Measurements from ENCODE around the gene TRIM17.

TRIM17 gene

DNA sequence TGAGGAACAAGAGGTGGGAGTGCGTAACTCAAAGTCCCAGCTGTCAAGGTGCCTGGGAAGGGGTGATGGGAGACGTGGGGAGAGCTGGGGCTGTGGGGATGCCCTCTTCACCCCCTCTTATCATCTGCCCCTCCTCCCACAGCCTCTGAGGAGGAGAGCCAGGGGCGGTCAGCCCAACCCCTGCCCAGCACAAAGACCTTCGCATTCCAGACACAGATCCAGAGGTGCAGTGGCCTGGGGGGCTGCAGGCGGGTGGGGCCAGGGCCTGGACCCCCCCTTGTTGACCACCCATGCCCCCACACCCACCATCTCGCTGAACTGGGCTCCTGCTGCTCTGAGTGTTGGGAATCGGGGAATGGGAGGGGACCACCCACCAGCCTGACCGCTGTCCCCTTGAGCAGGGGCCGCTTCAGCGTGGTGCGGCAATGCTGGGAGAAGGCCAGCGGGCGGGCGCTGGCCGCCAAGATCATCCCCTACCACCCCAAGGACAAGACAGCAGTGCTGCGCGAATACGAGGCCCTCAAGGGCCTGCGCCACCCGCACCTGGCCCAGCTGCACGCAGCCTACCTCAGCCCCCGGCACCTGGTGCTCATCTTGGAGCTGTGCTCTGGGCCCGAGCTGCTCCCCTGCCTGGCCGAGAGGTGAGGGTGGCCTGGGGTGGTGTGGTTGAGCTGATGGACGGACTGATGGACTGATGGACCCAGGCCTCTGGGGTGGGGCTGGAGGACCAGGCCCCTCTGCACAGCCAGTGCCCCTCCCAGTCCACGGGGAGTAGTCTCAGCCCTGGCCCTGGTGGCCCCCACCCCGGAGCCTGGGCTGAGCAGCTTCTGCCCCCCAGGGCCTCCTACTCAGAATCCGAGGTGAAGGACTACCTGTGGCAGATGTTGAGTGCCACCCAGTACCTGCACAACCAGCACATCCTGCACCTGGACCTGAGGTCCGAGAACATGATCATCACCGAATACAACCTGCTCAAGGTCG is 39.7 kb downstream of the TRIM17 start:
- DNase-seq = no peak

- no peak for DNase-seq
Observed at GRCh38 chr1:228376262-228376628, 40.4 kb downstream of the TRIM17 start.

GRCh38 chr1:228375578-228376261 is 40.9 kb downstream of the TRIM17 start:
- DNase-seq = no peak

DNA sequence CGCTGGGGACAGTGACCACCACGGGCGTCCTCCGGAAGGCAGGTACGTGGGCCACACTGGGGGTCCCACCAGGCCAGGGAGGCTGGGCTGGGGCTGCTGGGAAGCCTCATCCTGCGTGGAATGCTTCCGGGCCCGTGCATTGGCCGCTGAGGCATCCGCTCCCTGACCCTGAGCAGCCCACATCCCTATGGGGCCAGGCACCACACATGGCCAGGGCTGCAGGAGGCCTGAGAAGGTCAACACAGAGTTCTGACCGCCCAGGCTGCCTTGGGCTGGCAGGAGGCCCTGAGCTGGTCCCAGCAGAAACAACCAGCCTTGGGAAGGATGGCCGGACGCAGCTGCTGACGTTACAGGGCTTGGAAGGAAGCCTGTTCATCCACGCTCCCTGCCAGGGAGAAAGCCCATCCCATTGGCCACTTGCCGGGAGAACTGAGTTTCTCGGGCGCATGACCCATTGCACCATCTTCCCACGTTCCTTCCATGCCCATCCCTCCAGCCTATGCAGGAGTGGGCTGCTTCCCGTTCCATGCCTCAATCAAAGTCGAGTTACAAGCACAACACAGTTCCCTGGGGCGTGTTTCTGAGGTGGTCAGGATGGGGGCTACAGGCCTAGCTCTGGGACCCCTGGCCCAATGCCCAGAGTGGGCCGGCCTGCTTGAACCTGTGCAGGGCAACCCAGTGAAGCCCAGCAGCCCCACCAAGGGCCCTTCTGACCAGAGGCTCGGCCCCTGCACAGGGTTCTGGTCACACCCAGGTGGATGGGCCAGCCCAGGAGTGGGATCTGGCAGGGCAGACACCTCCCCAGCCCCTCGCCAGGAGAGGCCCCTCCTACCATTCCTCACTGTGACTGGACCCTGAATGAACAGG is 41.7 kb downstream of the TRIM17 start:
- no peak for DNase-seq

DNA sequence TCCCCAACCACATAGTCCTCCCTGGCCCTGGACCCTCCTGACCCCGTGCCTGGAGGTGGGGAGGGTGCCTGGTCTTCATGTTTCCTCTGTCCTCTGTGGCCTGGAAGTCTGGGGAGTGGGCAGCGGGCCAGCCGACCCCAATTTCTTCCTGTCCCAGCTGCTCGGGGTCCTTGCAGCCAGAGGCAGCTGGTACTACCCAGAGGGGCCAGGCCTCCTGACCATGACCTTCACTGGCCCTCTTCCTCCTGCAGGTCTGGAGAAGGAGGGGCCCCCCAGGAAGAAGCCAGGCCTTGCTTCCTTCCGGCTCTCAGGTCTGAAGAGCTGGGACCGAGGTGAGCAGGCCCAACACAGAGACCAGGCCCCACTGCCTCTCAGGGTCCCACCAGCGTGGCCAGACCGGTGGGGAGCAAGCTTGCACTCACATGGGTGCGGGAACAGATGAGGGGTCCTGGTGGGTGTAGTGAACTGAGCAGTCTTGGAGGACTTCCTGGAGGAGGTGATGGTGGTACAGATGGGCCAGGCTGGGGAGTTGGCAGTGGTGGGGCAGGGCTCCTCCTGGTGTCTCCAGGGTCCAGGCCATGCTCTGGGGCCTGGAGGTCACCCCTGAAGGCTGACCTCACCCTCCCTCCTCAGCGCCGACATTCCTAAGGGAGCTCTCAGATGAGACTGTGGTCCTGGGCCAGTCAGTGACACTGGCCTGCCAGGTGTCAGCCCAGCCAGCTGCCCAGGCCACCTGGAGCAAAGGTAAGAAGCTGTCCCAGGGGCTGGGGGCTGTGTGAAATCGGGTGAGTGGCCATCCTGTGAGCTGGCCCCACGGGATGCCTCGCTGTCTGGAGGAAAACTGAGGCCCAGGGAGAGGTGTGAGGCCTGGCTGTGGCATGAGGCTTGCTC is 42.7 kb downstream of the TRIM17 start:
- no peak for DNase-seq

DNA sequence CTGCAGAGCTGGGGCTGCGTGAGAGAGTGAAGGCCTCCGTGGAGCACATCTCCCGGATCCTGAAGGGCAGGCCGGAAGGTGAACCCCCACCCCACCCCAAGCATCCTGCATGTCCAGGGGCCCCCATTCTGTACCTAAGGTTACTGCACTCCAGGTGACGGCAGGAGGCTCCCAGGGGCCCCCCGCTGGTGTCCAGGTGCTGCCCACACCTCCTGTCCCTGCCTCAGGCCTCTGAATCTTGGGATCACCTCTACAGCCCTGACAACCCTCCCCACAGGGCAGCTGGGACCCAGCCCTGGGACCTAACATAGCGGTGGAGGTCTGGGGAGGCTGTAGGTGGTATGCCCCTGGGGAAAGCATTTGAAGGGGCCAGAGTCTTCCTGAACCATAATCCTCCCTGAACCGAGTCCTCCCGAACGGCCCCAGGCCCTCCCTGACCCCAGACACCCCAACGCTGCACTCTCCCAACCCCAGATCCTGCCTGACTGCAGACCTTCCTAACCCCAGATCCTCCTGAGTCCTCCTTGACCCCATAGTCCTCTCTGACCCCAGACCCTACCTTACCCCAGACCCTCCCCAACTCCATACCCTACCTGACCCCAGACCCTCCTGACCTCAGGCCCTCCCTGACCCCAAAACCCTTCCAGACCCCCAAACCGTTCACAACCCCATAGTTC is 43.5 kb downstream of the TRIM17 start:
- no peak for DNase-seq

DNA sequence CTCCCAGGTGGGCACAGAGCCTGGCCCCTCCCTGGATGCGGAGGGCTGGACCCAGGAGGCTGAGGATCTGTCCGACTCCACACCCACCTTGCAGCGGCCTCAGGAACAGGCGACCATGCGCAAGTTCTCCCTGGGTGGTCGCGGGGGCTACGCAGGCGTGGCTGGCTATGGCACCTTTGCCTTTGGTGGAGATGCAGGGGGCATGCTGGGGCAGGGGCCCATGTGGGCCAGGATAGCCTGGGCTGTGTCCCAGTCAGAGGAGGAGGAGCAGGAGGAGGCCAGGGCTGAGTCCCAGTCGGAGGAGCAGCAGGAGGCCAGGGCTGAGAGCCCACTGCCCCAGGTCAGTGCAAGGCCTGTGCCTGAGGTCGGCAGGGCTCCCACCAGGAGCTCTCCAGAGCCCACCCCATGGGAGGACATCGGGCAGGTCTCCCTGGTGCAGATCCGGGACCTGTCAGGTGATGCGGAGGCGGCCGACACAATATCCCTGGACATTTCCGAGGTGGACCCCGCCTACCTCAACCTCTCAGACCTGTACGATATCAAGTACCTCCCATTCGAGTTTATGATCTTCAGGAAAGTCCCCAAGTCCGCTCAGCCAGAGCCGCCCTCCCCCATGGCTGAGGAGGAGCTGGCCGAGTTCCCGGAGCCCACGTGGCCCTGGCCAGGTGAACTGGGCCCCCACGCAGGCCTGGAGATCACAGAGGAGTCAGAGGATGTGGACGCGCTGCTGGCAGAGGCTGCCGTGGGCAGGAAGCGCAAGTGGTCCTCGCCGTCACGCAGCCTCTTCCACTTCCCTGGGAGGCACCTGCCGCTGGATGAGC is 44.3 kb downstream of the TRIM17 start:
- no peak for DNase-seq

DNA sequence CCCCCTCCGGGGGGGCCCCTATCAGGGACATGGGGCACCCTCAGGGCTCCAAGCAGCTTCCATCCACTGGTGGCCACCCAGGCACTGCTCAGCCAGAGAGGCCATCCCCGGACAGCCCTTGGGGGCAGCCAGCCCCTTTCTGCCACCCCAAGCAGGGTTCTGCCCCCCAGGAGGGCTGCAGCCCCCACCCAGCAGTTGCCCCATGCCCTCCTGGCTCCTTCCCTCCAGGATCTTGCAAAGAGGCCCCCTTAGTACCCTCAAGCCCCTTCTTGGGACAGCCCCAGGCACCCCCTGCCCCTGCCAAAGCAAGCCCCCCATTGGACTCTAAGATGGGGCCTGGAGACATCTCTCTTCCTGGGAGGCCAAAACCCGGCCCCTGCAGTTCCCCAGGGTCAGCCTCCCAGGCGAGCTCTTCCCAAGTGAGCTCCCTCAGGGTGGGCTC is 44.9 kb downstream of the TRIM17 start:
- DNase-seq = no peak

DNA sequence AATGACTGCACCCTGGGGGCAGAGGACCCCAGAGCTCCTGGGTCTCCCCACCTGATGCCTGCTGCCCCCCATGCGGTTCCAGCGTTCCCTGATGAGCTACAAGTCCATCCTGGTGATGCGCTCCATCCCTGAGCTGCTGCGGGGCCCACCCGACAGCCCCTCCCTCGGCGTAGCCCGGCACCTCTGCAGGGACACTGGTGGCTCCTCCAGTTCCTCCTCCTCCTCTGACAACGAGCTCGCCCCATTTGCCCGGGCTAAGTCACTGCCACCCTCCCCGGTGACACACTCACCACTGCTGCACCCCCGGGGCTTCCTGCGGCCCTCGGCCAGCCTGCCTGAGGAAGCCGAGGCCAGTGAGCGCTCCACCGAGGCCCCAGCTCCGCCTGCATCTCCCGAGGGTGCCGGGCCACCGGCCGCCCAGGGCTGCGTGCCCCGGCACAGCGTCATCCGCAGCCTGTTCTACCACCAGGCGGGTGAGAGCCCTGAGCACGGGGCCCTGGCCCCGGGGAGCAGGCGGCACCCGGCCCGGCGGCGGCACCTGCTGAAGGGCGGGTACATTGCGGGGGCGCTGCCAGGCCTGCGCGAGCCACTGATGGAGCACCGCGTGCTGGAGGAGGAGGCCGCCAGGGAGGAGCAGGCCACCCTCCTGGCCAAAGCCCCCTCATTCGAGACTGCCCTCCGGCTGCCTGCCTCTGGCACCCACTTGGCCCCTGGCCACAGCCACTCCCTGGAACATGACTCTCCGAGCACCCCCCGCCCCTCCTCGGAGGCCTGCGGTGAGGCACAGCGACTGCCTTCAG is 45.5 kb downstream of the TRIM17 start:
- DNase-seq = no peak

- no peak for DNase-seq
Observed at GRCh38 chr1:228370439-228370940, 46.2 kb downstream of the TRIM17 start.

DNA sequence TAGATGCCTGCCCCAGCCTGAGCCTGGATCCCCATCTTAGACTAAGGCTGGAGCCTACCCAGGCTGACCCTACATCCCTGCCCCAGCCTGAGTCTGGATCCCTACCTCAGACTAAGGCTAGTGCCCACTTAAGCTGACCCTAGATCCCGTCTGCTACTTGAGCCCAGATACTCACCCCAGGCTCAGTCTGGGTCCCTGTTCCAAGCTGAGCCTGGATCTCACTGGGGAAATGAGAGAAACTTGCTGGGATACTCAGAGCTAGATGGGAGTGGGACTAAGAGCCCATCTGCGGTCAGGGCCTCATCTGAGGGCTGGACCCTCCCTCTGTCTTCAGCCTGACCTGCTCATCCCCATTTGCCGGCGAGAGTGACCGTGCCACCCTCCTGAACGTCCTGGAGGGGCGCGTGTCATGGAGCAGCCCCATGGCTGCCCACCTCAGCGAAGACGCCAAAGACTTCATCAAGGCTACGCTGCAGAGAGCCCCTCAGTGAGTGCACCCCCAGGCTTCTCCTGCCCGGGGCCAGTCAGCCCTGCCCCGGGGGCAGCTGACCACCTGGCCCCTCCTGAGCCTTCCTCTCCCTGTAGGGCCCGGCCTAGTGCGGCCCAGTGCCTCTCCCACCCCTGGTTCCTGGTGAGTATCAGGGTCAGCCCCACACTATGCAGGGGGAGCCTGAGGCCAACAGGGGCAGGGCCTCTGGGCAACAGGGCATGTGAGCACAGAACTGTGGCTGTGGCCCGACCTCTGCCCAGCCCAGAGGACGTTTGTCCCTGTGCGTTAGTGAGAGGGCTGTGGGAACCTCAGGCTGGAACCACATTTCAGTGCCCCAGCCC is 46.8 kb downstream of the TRIM17 start:
- no peak for DNase-seq

- no peak for DNase-seq
Observed at GRCh38 chr1:228368801-228369607, 47.7 kb downstream of the TRIM17 start.

DNA sequence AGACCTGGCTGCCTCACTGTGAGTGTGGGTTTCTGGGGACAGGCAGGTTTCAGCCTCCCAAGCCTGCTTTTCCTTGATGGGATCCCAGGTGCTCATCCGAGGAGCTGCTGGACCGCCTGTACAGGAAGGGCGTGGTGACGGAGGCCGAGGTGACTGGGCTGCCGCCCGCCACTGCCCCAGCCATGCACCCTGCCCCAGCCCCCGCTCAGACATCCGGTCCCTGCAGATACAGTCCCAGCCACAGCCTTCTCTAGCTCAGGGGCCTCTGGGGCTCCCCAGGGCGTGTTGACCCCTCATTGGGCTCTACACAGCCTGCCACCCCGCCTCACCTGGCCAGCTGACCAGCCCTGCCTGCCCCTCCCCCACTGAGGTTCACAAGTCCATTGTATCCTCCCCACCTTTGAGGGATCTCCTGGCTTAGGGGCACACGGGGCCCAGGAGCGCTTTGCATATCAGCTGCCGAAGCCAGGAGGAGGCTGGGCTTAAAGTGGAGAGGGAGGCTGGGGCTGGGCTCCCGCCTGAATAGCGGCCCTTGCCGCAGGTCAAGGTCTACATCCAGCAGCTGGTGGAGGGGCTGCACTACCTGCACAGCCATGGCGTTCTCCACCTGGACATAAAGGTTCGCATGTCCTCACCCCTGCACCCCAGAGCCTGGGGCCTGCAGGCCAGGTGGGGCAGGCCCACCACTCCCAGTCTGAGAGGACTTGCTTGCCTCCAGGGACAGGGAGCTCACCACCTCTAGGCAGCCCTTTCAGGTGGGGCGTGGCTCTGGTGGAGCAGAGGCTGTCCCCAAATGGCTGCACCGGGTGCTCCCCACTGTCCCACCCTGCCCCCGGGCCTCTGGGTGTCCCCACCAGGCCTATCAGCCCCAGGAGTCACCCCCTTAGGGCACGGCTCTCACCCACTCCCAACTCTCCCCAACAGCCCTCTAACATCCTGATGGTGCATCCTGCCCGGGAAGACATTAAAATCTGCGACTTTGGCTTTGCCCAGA is 48.6 kb downstream of the TRIM17 start:
- no peak for DNase-seq

DNA sequence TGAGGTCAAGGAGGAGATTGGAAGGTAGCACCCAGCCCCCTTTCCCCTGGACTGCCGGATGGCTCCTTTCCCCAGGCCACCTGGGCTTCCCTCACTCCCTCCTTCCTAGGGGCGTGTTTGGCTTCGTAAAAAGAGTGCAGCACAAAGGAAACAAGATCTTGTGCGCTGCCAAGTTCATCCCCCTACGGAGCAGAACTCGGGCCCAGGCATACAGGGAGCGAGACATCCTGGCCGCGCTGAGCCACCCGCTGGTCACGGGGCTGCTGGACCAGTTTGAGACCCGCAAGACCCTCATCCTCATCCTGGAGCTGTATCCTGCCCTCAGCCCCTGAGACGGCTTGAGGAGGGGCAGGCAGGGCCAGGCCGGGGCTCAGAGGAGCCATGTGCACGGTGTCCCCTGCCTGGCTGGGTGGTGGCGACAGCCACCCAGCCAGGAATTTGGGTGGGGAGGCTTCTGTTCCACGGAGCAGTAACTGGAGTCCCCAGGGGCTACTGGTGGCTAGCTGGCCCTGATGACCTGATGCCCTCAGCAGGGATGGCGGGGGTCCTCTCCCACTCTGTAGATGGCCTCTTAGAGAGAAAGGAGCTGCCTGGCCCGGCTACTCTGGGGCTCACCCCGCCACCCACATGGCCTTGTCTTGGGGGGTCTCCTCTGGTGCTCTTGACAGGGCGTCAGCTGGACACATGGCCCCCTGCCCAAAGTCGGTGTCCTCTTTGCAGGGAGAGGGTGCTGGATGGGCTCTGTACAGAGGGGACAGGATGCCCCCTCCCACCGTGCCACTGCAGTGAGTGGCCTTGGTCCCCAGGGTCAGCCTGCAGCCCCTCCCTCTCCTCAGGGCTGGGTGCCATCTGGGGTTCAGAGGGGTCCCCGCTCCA is 49.6 kb downstream of the TRIM17 start:
- DNase-seq = no peak
